Hematopoietic multipotent progenitor cell treated with erythropoietin and hydrocortisone succinate and interleukin-3 and kit ligand, for 17 days (in vitro differentiated cells): ENCODE data around the gene HPN.
"Not testable (repeated sequence)": the region's sequence is repeated elsewhere in the genome, so short reads cannot be mapped to it uniquely, and the experiment has no call there.

Experiments used
- DNase-seq: peaks from one replicate; pipeline ENCODE4 v3.0.0-alpha.2; 2015; ENCODE audit warnings: low spot score

The HPN gene

GRCh38 chr19:35041548-35042055 is at the start of gene HPN:
TSS of gene HPN (plus strand) at chr19:35041721. CDS start at chr19:35042507, 786 bp downstream.
- no peak for DNase-seq

- not testable (repeated sequence) for DNase-seq
Measured at GRCh38 chr19:34992582-34992981, 48.9 kb upstream of the HPN start.

GRCh38 chr19:34994286-34994642 is 47.3 kb upstream of the HPN start:
- no peak for DNase-seq

GRCh38 chr19:34994643-34995541 is 46.6 kb upstream of the HPN start:
- no peak for DNase-seq

- no peak for DNase-seq
Measured at GRCh38 chr19:34995551-34995950, 46.0 kb upstream of the HPN start.

GRCh38 chr19:34997071-34997617 is 44.4 kb upstream of the HPN start:
- no peak for DNase-seq

GRCh38 chr19:34998224-34998623 is 43.3 kb upstream of the HPN start:
- DNase-seq = not testable (repeated sequence)

GRCh38 chr19:34998777-34999497 is 42.6 kb upstream of the HPN start:
- DNase-seq = no peak

GRCh38 chr19:34999498-35000337 is 41.8 kb upstream of the HPN start, which contains the start of gene GRAMD1A:
TSS of gene GRAMD1A (plus strand) at chr19:35000323. CDS start at chr19:35000479, 156 bp downstream.
- no peak for DNase-seq

- no peak for DNase-seq
Measured at GRCh38 chr19:35000338-35000646, 41.2 kb upstream of the HPN start.

GRCh38 chr19:35000647-35001501 is 40.6 kb upstream of the HPN start:
- no peak for DNase-seq

GRCh38 chr19:35002037-35002535 is 39.4 kb upstream of the HPN start:
- no peak for DNase-seq

GRCh38 chr19:35004517-35005255 is 36.8 kb upstream of the HPN start:
- no peak for DNase-seq

GRCh38 chr19:35005256-35005977 is 36.1 kb upstream of the HPN start:
- DNase-seq = no peak

GRCh38 chr19:35006007-35006341 is 35.5 kb upstream of the HPN start:
- DNase-seq = not testable (repeated sequence)

GRCh38 chr19:35006342-35006998 is 35.1 kb upstream of the HPN start:
- no peak for DNase-seq

GRCh38 chr19:35006999-35007365 is 34.5 kb upstream of the HPN start:
- DNase-seq = no peak

GRCh38 chr19:35007427-35007826 is 34.1 kb upstream of the HPN start:
- not testable (repeated sequence) for DNase-seq

GRCh38 chr19:35008891-35009341 is 32.6 kb upstream of the HPN start:
- no peak for DNase-seq
